ENCODE results near the gene SETD1A.

The SETD1A gene

GRCh38 chr16:30925632-30925987 is 31.9 kb upstream of the SETD1A start:
- DNase-seq (ENCODE audit: insufficient read length, low spot score) (no peak), FAIRE-seq (no peak)
- TF ChIP-seq CTCF (IDR thresholded peaks at IDR 0.05; ENCODE audit: insufficient read depth, missing control alignments), result no peak

GRCh38 chr16:30925995-30926811 is 31.4 kb upstream of the SETD1A start:
- FAIRE-seq (no peak), DNase-seq (ENCODE audit: insufficient read length, low spot score) (no peak)
- TF ChIP-seq CTCF (IDR thresholded peaks at IDR 0.05; ENCODE audit: insufficient read depth, missing control alignments), result no peak

GRCh38 chr16:30926937-30927788 is 30.4 kb upstream of the SETD1A start:
- no peak for FAIRE-seq
- no peak for TF ChIP-seq CTCF (IDR thresholded peaks at IDR 0.05; ENCODE audit: insufficient read depth, missing control alignments)
- no peak for DNase-seq (ENCODE audit: insufficient read length, low spot score)

GRCh38 chr16:30927789-30928378 is 29.7 kb upstream of the SETD1A start:
- FAIRE-seq, result no peak
- DNase-seq (ENCODE audit: insufficient read length, low spot score), result peak; percentile 94
- TF ChIP-seq CTCF (IDR thresholded peaks at IDR 0.05; ENCODE audit: insufficient read depth, missing control alignments), result no peak

- no peak for TF ChIP-seq CTCF (IDR thresholded peaks at IDR 0.05; ENCODE audit: insufficient read depth, missing control alignments)
- DNase-seq (ENCODE audit: insufficient read length, low spot score) (no peak), FAIRE-seq (no peak)
Observed at GRCh38 chr16:30928390-30928789, 29.2 kb upstream of the SETD1A start.

- DNase-seq (ENCODE audit: insufficient read length, low spot score), result no peak
- no peak for FAIRE-seq
- TF ChIP-seq CTCF (IDR thresholded peaks at IDR 0.05; ENCODE audit: insufficient read depth, missing control alignments), result no peak
Observed at GRCh38 chr16:30929167-30929566, 28.4 kb upstream of the SETD1A start.
